DOHH2 (cell line): Measurements from ENCODE around the gene MAB21L2.

Experiments used
- H3F3A ChIP-seq: fragments of 200-600 bp; sonication (generic), shearing (Covaris generic); 2 replicates; pipeline ENCODE4 v1.6.0; 2016; ENCODE audit warnings: antibody characterized with exemption, mild to moderate bottlenecking; ENCODE audit not compliant: control insufficient read depth, insufficient read depth
- H3K27ac ChIP-seq: fragments of 200-600 bp; sonication (generic); 2 replicates; pipeline ENCODE4 v1.5.1; 2014; ENCODE audit warnings: low read depth, mild to moderate bottlenecking, low read length, moderate library complexity
- H3K27me3 ChIP-seq: fragments of 200-600 bp; sonication (generic); 2 replicates; pipeline ENCODE4 v1.6.1; 2014; ENCODE audit warnings: mild to moderate bottlenecking, low read length, mixed read lengths; ENCODE audit not compliant: control insufficient read depth
- H3K36me3 ChIP-seq: fragments of 200-600 bp; sonication (generic); 2 replicates; pipeline ENCODE4 v1.6.1; 2014; ENCODE audit warnings: mild to moderate bottlenecking, low read length, moderate library complexity, mixed read lengths; ENCODE audit not compliant: control insufficient read depth
- H3K4me1 ChIP-seq: fragments of 200-600 bp; sonication (generic); 2 replicates; pipeline ENCODE4 v1.6.1; 2014; ENCODE audit warnings: mild to moderate bottlenecking, low read length, mixed read lengths; ENCODE audit not compliant: control insufficient read depth
- H3K4me2 ChIP-seq: fragments of 200-600 bp; sonication (generic); 2 replicates; pipeline ENCODE4 v1.6.0; 2014; ENCODE audit warnings: mild to moderate bottlenecking, low read length, moderate library complexity
- H3K4me3 ChIP-seq: fragments of 200-600 bp; sonication (generic); 2 replicates; pipeline ENCODE4 v1.5.1; 2014; ENCODE audit warnings: mild to moderate bottlenecking, low read length, mixed read lengths
- H3K79me2 ChIP-seq: fragments of 200-600 bp; sonication (generic); 2 replicates; pipeline ENCODE4 v1.6.1; 2014; ENCODE audit warnings: mild to moderate bottlenecking, low read length, mixed read lengths; ENCODE audit not compliant: control insufficient read depth
- H3K9me2 ChIP-seq: fragments of 200-600 bp; sonication (generic); replicated peaks from 2 replicates; pipeline ENCODE4 v1.6.1; 2014; ENCODE audit warnings: mild to moderate bottlenecking, low read length, mixed read lengths; ENCODE audit not compliant: control insufficient read depth
- H3K9me3 ChIP-seq: fragments of 200-600 bp; sonication (generic); 2 replicates; pipeline ENCODE4 v1.6.1; 2014; ENCODE audit warnings: antibody characterized with exemption, low read length, mixed read lengths; ENCODE audit not compliant: control insufficient read depth, insufficient read depth
- H4K20me1 ChIP-seq: fragments of 200-600 bp; sonication (generic); 2 replicates; pipeline ENCODE4 v1.6.0; 2014; ENCODE audit warnings: low read depth, mild to moderate bottlenecking, antibody characterized with exemption, low read length, moderate library complexity; ENCODE audit not compliant: control insufficient read depth, insufficient read depth
- CTCF ChIP-seq: fragments of 200-600 bp; sonication (generic); IDR thresholded peaks from one replicate; pipeline ENCODE4 v1.5.1; 2014; ENCODE audit warnings: antibody characterized with exemption, mild to moderate bottlenecking, low read depth, low read length; ENCODE audit not compliant: poor library complexity, severe bottlenecking
- EZH2phosphoT487 ChIP-seq: fragments of 200-600 bp; sonication (generic); IDR thresholded peaks from 2 replicates; pipeline ENCODE4 v1.6.1; 2017; ENCODE audit warnings: borderline replicate concordance, mild to moderate bottlenecking, antibody characterized with exemption, low read length, moderate library complexity, mixed read lengths

The MAB21L2 gene

DNA sequence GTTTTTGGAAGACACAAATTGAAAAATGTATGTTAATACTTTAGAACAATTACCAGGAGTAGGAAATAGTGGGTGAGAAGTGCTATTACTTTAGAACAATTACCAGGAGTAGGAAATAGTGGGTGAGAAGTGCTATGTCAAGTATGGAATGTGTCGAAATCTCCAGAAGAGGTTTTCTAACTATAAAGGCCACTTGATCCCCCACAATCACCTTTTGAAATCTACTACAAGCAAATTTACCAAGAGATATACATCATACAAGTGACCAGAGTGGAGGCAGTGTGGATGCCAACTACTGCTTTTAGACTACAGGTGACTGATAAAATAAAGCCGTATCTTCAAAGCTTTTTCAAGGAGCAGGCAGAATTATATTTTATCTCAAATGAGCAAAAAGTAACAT, 43.1 kb downstream of the MAB21L2 start:
- TF ChIP-seq CTCF (no peak), EZH2phosphoT487 (no peak)
- H3F3A ChIP-seq = no peaks in the 10 kb centered on the region
- H3K4me3 ChIP-seq = no peak overlapping the region
- H4K20me1 ChIP-seq = no peaks in the 10 kb centered on the region
- no peaks in the 10 kb centered on the region for H3K9me3 ChIP-seq
- H3K79me2 ChIP-seq = no peaks in the 10 kb centered on the region
- H3K9me2 ChIP-seq = no peaks in the 10 kb centered on the region
- H3K4me2 ChIP-seq = no peak overlapping the region
- H3K4me1 ChIP-seq = no peaks in the 10 kb centered on the region
- no peaks in the 10 kb centered on the region for H3K36me3 ChIP-seq
- H3K27me3 ChIP-seq = no peaks in the 10 kb centered on the region
- H3K27ac ChIP-seq = no peak overlapping the region

GRCh38 chr4:150628073-150628472, 46.1 kb downstream of the MAB21L2 start:
- Histone ChIP-seq H3K4me3 (no peak overlapping the region), H3F3A (no peaks in the 10 kb centered on the region), H3K9me3 (no peaks in the 10 kb centered on the region), H4K20me1 (no peaks in the 10 kb centered on the region), H3K79me2 (no peaks in the 10 kb centered on the region), H3K27me3 (no peaks in the 10 kb centered on the region), H3K9me2 (no peaks in the 10 kb centered on the region), H3K36me3 (no peaks in the 10 kb centered on the region), H3K4me1 (no peaks in the 10 kb centered on the region), H3K4me2 (no peak overlapping the region), H3K27ac (no peak overlapping the region)
- TF ChIP-seq EZH2phosphoT487 (no peak), CTCF (no peak)

DNA sequence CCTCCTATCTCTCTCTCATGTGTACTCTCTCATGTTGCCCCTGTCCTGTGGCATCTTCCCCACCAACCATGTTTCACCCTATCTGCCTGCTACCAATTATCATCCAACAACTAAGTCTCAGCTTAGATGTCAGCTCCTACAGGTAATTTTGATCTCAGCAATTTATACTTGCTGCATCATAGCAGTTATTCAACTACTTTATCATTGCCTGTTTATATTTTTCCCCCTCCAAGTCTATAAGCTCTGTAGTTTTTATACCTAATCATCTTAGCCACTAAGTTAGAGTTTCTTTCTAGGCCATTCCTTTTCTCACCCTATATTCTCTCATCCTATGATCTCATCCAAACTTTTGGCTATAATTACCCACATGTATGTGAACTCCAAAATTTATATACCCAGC, 50.7 kb downstream of the MAB21L2 start:
- Histone ChIP-seq H3K79me2 (no peaks in the 10 kb centered on the region), H3K27ac (no peak overlapping the region), H3K27me3 (no peaks in the 10 kb centered on the region), H3F3A (no peaks in the 10 kb centered on the region), H3K4me1 (no peaks in the 10 kb centered on the region), H4K20me1 (no peaks in the 10 kb centered on the region), H3K9me3 (no peaks in the 10 kb centered on the region), H3K4me2 (no peak overlapping the region), H3K36me3 (no peaks in the 10 kb centered on the region), H3K9me2 (no peaks in the 10 kb centered on the region), H3K4me3 (no peak overlapping the region)
- no peak for TF ChIP-seq CTCF
- no peak for TF ChIP-seq EZH2phosphoT487
